GM19463 (cell line): ENCODE measurements around the gene CUEDC2.

ENCODE experiments used
- ATAC-seq: cut with Tn5 transposase; IDR thresholded peaks from one replicate; pipeline ENCODE4 v1.9.1; 2021; ENCODE audit warnings: mild to moderate bottlenecking, moderate library complexity; ENCODE audit not compliant: unreplicated experiment

CUEDC2 gene

DNA sequence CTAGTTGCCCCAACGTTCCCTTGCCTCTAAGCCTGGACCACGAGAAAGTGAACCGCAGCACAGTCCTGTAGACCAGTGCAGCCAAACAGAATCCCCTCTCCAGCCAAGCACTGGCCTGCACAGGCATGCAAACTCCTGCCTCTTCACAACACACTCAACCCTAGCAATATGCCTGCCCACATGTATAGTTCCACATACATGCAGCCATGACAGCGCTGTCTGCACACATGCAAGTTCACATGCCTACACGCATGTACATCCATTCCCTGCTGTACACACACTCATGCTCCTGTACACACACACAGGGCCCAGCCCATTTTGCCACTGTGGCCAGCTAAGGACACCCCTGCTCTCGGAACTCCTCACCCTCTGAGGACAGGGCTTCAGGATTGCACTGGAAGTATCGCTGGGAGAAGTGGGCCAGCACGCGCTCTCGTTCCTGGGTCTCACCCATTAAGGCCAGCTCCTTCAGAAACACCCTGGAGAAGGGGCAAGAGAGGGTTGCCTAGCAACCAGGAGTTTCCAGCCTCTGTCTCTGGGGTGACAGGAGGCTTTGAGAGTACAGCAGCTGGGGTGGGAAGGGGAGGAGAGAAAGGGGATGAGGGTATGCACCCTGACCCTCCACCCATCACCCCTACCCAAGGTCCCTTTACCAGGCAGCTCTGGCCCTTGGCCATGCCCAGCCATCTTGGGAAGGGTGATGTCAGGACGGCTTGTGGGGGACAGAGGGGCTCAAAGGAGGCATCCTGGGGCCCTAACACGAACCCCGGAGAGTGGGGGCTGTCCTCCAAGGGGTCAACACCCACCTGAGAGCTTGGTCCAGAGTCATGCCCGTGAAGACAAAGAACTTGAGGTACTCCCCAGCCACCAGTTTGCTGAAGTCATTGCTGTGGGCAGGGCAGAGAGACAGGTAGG is 20.8 kb downstream of the CUEDC2 start:
- ATAC-seq, result no peak

DNA sequence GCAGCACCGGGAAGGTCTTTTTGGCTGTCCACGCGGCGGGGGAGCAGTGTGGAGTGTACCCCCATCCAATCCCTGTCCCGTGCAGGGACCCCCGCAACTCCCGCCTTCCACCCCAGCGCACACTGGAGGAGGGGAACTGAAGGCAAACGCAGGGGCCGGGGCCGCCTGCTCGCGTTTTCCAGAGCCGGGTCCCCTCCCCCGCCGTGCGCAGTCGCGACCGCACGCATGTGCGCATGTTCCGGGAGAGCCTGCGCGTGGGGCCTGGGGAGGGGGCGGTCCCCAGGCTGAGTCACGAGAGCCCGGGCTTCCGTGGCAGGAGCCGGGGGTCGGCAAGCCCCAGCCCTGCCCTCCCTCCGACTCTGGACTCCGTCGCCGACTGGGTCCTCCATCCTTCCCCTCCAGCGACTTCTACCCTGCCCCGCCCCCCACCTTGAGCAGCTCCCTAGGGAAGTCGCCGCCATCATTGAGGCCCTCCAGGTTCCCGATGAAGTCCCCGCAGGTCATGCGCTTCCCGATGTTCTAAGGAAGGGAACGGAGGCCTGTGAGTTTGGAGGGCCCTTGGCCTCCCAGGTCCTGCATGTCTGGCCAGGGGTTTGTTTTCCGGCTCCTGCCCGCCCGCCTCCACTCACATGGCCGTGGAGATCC is 21.8 kb downstream of the CUEDC2 start:
- no peak for ATAC-seq

DNA sequence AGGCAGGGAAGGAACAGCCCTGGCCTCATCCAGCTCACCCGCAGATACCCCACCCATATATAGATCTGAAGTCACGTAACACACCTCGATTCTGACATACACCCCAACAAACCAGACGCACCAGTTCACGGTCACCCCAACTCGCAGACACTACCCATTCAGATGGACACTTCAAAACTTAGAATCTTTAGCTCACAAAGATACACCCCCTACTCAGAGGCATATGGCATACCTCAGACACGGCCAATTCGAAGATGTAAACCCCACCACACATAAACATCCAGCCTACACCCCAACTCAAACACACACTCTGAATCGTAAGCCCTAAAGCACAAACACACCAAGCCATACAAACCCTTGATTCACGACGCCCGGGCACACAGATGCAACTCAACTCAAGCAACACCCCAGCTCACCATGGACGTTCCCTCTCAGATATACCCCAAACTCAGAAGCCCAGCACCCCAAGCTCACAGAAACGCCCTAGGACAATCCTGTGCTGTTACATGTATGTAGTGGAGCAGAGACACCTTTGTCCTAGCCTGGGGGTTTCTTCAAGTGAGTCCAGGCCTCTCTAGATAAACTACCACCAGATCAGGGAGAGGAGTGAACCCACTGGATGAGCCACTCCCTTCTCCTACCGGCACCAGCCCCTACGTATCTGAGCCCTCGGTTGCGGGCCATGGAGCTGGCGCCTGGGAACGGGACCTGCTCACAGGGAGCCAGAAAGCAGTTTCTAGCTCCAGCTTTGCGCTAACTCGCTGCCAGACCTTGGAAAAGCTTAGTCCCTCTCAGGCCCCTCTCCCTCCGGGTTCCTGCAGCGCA is 22.6 kb downstream of the CUEDC2 start:
- no peak for ATAC-seq

DNA sequence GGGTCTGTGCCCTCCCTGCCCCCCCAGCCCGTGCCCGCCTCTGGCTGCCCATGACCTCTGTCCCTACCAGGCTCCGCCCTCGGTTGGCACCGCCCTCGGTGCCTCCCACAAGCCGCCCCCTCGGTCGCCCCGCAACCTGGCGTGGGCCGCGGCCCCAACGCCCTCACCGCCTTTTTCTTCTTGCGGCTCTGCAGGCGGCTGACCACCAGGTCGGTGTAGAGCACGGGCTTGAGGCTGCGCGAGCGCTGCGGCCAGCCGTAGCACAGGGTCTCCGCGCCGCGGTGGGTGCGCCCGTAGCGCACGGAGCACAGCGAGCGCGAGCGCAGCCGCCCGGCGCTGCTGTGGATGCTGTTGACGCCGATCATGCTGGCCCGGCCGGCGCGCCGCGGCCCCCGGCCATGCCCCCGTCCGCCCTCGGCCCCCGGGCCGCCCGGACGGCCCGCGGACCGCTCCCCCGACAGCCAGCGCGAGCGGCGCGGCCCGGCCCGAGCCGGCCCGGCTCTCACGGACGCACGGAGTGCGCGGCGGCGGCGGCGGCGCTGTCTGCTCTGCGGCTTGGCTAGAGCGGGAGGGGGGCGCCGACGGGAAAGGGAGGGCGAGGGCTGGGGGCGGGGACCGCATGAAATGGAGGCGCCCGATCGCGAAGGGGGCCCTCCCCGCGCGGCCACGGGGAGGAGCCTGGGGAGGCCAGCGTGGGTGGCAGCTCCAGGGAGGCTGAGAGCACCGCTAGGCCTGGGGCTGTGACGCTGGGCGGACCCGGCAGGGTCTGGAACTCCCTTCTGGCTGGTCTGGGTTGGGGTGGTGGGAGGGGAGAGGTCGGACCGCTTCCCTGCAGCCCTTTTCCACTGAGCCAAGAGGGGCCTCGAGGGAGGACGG is 23.4 kb downstream of the CUEDC2 start:
- no peak for ATAC-seq

DNA sequence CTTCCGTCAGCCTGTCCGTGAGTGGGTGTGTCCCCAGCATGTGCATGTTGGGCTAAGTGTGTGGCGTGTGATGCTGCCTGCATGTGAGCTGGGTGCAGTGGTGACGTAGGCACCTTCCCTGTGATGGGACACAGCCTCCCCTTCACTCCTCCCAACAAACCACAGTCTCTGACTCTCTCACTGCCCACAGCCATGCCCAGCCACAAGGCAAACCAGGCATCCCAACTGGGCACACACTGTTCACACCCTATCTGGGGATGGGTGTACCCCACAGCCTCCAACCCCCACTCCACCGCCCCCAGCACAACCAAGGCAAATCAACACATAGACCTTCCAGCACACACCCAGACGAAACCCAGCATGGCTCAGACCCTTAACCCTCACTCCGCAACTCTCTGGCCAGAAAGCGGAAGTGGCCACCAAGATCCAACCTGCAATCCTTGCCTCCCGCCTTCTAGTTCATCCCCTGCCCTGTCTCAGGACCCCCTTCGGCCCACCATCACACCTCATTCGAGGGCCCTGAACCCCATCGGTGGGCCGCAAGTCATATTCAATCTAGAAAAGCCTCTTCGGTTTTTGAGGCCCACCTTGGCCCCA is 24.1 kb downstream of the CUEDC2 start:
- ATAC-seq, result no peak

DNA sequence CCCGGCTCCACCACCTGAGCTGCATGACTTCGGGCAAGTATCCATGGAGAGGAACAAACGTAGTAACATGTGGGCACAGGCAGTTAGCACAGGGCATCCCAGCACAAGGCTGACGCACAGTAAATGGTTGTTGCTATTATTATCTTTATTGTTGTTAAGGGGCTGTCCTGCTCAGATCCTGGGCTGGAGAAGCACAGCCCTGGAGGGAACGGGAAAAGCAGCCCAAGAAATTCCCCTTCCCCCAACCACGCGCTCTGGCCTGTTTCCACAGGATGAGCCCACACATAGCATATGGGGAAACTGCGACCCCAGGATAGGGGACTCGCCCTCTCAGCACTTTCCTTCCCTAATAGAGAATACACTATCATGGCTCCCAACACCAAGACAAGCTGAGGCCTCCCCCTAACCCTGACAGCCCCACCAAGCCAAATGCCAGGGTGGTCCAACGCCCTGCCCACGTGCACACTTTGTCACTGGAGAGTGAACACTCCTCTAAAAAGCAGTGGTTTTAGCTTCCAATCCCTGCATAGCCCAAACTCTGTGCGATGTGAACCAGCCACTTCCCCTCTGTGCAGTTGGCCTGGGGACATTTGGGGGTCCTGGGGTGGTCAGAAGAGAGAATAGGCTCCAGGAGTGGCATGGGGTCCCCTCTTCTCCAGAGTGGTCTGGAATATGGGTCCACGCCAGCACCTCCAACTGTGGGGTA is 24.8 kb downstream of the CUEDC2 start:
- ATAC-seq, result no peak

DNA sequence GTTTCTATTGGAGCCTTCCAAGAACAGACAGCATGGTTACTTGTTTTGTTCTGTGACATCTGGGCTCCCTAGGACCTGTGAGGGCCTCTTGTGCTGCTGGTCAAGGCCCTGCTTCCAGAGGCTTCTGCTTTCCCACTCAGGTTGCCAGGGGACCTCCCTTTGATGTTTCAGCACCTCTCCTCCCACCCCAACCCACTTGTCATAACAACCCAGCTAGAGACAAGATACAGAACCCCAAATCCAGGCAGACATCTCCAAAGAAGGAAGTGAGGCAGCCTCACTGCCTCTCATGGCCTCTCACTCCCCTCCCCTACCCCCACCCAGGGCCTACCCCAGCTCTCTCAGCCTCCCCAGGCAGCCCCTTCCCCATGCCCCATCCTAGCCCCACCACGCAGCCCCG is 25.6 kb downstream of the CUEDC2 start:
- no peak for ATAC-seq

DNA sequence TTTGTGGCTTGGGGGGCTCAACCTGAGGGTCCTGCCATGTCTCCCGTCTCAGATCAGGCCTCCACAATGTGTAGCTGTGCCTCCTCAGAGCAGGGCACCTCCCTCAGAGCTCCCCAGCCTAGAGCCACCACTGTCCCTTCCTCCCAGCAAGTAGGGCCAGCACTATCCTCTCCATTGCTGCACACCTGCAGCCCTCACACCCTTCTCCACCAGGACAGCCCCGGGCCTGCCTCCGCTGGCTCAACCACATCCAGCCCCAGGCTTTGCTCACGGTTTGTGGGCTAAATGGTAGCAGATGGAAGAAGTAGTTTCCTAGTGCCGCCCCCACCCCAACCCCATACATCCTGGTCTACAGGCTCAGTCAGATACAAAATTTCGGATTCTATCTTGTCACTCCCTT is 26.7 kb downstream of the CUEDC2 start:
- no peak for ATAC-seq

DNA sequence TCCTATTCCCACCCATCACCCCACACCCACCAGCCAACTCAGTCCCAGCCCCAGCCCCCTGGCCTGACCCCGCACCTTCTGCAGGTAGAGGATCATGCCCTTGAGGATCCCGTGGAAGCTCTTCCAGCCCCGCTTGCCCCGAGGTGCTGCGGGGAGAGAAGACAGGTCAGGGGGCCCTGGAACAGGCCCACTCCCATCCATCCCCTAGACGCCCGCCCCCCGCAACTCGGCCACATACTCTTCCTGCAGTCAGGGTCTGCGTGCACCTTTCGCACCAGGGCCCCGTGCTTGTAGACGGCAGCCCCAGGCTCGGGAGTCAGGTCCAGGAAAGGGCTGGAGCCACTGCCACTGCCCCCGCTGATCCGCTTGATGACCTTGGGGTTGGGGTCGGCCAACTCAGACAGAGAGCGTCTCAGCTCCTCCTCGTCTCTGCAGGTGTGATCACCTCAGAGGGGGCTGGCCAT is 27.2 kb downstream of the CUEDC2 start:
- ATAC-seq, result no peak

DNA sequence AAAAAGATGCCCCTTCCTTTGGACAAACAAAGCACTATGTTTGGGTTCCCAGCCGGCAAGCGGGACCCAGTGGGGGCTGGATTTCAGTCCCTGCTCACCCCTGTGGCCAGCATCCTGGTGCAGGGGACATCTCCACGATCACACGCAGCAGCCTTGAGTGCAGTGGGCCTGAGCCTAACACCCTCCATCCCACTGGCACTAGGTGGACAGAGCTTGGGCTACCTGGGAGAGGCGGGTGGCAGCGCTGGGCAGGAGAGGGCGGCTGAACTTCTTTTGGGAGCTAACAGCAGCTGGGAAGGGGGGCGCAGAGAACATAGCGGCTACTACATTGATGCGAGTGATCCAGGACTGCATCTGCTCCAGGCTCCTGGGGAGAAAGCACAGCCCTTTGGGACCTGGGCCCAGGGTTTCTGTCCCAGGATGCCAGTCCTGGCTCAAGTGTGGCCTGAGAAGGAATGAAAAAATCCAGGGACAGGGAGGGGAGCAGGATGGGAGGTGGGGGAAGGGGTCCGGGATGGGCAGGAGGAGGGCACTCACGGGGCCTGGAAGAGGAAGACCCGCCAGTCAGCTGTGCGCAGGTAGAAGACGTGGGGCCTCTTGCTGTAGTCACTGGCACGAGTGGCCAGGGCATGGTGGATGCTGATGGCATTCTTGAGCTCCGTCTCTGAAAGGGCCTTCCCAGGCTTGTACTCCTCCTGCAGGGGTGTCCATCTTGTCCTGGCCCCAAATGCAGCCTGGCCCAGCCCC is 27.8 kb downstream of the CUEDC2 start:
- no peak for ATAC-seq

DNA sequence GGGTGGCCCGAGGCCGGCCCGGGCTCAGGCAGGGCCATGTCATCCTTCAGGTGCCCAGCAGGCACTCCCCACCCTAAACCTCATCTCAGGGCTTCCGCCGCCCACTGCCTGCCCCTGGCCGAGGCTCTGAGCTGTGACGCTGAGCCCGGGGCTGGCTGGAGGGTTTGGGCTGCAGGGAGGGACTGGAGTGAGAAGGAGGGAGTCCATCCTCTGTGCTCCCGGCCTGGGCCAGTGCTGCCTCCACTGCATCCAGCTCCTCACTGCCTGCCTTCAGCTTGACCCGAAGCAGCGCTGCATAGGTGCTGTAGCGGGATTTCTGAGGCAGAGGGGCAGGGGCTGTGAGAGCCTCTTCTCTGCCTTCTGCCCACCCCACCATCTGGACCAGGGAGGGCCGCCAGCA is 29.3 kb downstream of the CUEDC2 start:
- no peak for ATAC-seq

DNA sequence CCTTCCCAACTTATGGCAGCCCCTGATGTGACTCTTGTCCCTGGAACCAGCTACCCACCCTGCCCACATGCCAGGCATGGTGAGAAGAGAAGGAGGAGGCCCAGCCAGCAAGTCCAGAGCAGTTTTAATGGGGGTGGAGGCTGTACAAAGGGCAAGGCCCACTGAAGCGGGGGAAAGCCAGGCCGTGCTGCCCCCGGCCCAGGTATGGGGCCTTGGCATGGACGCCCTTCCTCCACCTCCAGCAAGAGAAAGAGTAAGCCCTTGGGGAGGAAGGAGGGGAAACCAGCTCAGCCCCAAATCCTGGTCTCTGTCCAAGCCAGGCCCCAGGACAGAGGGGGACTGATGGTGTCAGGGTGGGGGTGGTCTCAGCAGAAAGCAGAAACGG is 29.9 kb downstream of the CUEDC2 start:
- no peak for ATAC-seq

DNA sequence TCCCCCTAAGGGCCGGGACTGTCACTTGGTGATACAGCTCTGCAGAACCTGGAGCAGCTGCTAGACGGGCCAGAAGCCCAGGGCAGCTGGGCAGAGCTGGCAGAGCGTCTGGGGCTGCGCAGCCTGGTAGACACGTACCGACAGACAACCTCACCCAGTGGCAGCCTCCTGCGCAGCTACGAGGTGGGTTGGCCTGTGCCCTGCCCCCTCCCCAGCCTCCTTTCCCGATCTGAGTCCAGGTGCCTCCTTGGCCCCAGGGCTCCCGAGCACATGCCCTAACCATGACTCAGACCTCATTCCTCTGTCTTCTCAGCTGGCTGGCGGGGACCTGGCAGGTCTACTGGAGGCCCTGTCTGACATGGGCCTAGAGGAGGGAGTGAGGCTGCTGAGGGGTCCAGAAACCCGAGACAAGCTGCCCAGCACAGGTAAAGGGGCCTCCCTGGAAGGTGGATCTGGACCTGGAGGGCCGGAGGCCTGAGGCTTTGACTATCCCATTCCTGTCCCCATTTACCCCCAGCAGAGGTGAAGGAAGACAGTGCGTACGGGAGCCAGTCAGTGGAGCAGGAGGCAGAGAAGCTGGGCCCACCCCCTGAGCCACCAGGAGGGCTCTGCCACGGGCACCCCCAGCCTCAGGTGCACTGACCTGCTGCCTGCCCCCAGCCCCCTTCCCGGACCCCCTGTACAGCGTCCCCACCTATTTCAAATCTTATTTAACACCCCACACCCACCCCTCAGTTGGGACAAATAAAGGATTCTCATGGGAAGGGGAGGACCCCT is 30.5 kb downstream of the CUEDC2 start:
- ATAC-seq, result no peak

DNA sequence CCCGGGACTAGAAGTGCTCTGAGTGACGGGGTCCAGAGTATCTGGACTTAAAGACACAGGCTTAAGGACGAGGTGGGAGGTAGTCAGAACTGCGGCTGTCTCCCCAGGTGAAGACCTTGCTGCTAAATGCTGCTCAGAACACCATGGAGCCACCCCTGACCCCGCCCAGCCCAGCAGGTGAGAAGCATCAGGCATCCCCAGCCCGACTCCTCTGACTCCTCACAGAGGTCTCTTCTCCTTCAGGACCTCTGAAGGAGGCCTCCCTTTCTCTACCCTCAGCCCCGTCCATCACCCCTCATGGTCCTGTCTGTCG is 31.1 kb downstream of the CUEDC2 start:
- no peak for ATAC-seq

DNA sequence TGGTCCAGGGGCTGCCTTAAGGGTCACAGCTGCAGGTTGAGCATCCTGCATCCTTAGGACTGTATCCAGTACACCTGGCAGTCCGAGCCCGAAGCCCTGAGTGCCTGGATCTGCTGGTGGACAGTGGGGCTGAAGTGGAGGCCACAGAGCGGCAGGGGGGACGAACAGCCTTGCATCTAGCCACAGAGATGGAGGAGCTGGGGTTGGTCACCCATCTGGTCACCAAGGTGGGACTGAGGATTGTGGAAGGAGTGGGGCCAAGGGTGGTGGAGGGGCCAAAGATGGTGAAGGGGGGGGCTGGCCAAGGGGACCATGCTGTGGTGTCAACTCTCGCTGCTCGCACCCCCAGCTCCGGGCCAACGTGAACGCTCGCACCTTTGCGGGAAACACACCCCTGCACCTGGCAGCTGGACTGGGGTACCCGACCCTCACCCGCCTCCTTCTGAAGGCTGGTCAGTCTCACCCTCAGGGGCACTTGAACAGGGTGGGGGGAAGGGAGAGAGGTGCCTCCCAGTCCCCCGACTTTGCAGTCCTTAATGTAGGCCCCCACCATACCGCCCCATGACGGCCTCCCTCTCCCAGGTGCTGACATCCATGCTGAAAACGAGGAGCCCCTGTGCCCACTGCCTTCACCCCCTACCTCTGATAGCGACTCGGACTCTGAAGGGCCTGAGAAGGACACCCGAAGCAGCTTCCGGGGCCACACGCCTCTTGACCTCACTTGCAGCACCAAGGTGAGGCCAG is 31.6 kb downstream of the CUEDC2 start:
- no peak for ATAC-seq

DNA sequence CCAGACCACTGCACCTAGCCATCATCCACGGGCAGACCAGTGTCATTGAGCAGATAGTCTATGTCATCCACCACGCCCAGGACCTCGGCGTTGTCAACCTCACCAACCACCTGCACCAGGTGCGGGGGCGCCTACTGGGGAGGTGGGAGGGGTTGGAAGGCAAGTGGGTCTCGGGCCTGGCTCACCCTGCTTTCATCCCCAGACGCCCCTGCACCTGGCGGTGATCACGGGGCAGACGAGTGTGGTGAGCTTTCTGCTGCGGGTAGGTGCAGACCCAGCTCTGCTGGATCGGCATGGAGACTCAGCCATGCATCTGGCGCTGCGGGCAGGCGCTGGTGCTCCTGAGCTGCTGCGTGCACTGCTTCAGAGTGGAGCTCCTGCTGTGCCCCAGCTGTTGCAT is 32.3 kb downstream of the CUEDC2 start:
- ATAC-seq, result no peak

DNA sequence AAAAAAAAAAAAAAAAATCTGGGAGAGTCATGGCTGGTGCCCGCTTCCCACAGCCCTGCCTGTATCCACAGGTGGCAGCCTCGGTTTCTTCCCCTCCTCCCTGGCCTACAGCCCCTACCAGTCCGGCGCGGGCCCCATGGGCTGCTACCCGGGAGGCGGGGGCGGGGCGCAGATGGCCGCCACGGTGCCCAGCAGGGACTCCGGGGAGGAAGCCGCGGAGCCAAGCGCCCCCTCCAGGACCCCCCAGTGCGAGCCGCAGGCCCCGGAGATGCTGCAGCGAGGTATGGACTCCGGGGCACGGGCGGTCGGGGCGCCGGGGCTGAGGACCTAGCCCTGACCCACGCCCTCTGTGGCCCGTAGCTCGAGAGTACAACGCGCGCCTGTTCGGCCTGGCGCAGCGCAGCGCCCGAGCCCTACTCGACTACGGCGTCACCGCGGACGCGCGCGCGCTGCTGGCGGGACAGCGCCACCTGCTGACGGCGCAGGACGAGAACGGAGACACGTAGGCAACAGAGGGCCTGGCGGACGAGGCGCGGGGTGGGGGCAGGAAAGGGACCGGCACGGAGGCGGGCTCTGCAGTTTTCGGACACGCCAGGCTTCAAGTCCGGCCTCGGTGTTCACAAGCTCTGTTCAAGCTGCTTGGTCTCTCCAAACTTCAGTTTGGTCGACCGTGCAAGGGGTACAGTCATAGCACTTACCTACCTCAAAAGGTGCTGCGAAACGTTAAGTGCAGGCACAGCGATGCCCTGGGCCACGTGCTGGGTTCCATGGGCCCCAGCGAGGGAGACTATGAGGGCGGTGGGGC is 33.0 kb downstream of the CUEDC2 start:
- ATAC-seq, result peak; percentile 43
